SJSA1 (cell line): ENCODE data around the gene OR6C65. TPM values are rescaled to one million over a fixed set of nuclear protein-coding genes. Genes with fewer than 3 reads are reported as not detected.
"Not testable (repeated sequence)": the region's sequence is repeated elsewhere in the genome, so short reads cannot be mapped to it uniquely, and the experiment has no call there.

Experiments
- DNase-seq, 2 experiments: peaks; one replicate each; pipeline ENCODE4 v3.0.0-alpha.2; 2015 to 2020; ENCODE audit warnings: low spot score in 2 of 2, low read depth in 1 of 2
- H3K27ac ChIP-seq: fragments of 250-450 bp; sonication (Bioruptor Pico); 2 replicates; pipeline ENCODE4 v1.5.1; 2020; ENCODE audit warnings: mild to moderate bottlenecking, moderate library complexity
- H3K27me3 ChIP-seq: fragments of 250-450 bp; sonication (Bioruptor Pico); replicated peaks from 2 replicates; pipeline ENCODE4 v1.5.1; 2020; ENCODE audit warnings: mild to moderate bottlenecking, moderate library complexity
- H3K36me3 ChIP-seq: fragments of 250-450 bp; sonication (Bioruptor Pico); 2 replicates; pipeline ENCODE4 v1.5.1; 2020; ENCODE audit warnings: mild to moderate bottlenecking
- H3K4me1 ChIP-seq: fragments of 250-450 bp; sonication (Bioruptor Pico); replicated peaks from 2 replicates; pipeline ENCODE4 v1.6.1; 2021; ENCODE audit warnings: mild to moderate bottlenecking
- H3K4me3 ChIP-seq: fragments of 250-450 bp; sonication (Bioruptor Pico); 2 replicates; pipeline ENCODE4 v1.5.1; 2020; ENCODE audit warnings: mild to moderate bottlenecking
- H3K9me3 ChIP-seq: fragments of 250-450 bp; sonication (Bioruptor Pico); replicated peaks from 2 replicates; pipeline ENCODE4 v1.5.1; 2020; ENCODE audit warnings: mild to moderate bottlenecking
- total RNA-seq: library from RNA; depleted of rRNA; stranded (reverse); fragments of >200 nt; shearing (Covaris generic); gene quantifications from 2 replicates; pipeline ENCODE4 v1.2.3, GENCODE V29; 2014; rRNA removed

The OR6C65 gene
- total RNA-seq: not detected in 2 replicates

DNA sequence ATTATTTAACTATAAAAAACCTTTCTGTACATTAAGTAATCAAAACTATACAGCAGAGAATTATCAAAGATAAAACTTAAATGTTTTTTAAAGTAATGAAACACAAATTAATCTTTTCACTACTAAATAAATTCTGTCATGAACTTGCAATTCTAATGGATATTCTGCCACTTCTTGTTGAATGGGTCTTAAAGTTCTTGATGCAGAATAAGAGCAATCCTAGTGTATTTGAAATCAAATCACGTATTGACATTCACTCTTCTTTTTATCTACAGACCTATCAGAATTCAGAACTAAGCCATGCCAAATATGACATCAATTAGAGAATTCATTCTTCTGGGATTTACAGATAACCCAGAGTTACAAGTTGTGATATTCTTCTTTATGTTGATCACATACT, at the start of gene OR6C65:
Gene OR6C65 (plus strand): TSS at position 301 of the 400 bp plus-strand sequence. CDS start 0 bp downstream, at position 301.
- no peaks in the 10 kb centered on the region for H3K9me3 ChIP-seq
- no peaks in the 10 kb centered on the region for H3K4me1 ChIP-seq
- H3K27ac ChIP-seq: no peak within 1 kb of the TSS
- no peak for DNase-seq
- H3K36me3 ChIP-seq: no peaks in the 10 kb centered on the region
- H3K4me3 ChIP-seq: no peak within 1 kb of the TSS
- H3K27me3 ChIP-seq: no peaks in the 10 kb centered on the region

DNA sequence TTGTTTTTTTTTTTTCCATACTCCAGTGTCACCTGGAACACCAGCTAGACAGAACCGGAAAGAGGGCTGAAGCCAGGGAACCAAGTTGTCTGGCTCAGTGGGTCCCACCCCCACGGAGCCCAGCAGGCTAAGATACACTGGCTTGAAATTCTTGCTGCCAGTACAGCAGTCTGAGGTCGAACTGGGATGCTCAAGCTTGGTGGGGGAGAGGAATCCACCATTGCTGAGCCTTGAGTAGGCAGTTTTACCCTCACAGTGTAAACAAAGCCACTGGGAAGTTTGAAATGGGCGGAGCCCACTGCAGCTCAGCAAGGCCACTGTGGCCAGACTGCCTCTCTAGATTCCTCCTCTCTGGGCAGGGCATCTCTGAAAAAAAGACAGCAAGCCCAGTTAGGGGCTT, 45.0 kb upstream of the OR6C65 start:
- H3K27me3 ChIP-seq, H3K4me1 ChIP-seq, H3K36me3 ChIP-seq, H3K27ac ChIP-seq, DNase-seq, H3K4me3 ChIP-seq, H3K9me3 ChIP-seq: not testable (repeated sequence)

GRCh38 chr12:55362675-55363074, 37.7 kb upstream of the OR6C65 start, which contains the start of gene OR6C75:
Gene OR6C75 (plus strand): TSS chr12:55362975. CDS start chr12:55365111, 2,136 bp downstream.
- no peaks in the 10 kb centered on the region for H3K36me3 ChIP-seq
- H3K27me3 ChIP-seq: no peaks in the 10 kb centered on the region
- no peak for DNase-seq
- no peak within 1 kb of the TSS for H3K27ac ChIP-seq
- H3K4me3 ChIP-seq: no peak within 1 kb of the TSS
- no peaks in the 10 kb centered on the region for H3K9me3 ChIP-seq
- no peaks in the 10 kb centered on the region for H3K4me1 ChIP-seq

DNA sequence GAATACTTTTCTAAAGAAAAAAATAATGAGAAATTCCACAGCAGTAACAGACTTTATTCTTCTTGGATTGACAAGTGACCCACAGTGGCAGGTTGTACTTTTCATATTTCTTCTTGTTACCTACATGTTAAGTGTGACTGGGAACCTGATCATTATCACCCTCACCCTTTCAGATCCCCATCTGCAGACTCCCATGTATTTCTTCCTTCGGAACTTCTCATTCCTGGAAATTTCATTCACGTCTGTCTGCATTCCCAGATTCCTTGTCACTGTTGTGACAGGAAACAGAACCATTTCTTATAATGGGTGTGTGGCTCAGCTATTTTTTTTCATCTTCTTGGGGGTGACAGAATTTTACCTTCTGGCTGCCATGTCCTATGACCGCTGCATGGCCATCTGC, 35.2 kb upstream of the OR6C65 start:
- no peaks in the 10 kb centered on the region for H3K9me3 ChIP-seq
- H3K27me3 ChIP-seq: no peaks in the 10 kb centered on the region
- H3K36me3 ChIP-seq: no peaks in the 10 kb centered on the region
- DNase-seq: no peak
- no peaks in the 10 kb centered on the region for H3K4me1 ChIP-seq
- no peak overlapping the region for H3K4me3 ChIP-seq
- H3K27ac ChIP-seq: no peak overlapping the region

GRCh38 chr12:55372521-55372920, 27.8 kb upstream of the OR6C65 start:
- Histone ChIP-seq H3K9me3 (no peaks in the 10 kb centered on the region), H3K27ac (no peak overlapping the region), H3K36me3 (no peaks in the 10 kb centered on the region), H3K4me1 (no peaks in the 10 kb centered on the region), H3K4me3 (no peak overlapping the region), H3K27me3 (no peaks in the 10 kb centered on the region)
- no peak for DNase-seq

DNA sequence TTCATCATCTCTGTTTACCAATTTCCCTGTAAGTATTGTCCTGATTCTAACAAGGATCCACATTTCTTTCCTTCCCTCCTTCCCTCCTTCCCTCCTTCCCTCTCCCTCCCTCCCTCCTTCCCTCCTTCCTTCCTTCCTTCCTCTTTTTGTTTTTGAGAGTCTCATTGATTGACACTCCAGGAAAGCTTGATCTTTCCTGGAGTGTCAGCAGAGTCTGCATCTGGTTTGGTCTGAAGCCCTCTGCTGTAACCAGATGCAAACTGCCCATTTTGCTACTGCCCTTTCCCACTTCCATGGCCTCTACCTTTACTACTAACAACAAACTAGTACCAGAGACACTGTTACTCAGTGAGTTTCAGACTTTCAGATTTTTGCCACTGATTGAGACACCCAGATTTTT, 14.4 kb upstream of the OR6C65 start:
- Histone ChIP-seq H3K4me3 (no peak overlapping the region), H3K36me3 (no peaks in the 10 kb centered on the region), H3K27me3 (peaks cover under 1% of the 10 kb centered on the region; the same call in 1 of the 2 replicates), H3K9me3 (no peaks in the 10 kb centered on the region), H3K4me1 (no peaks in the 10 kb centered on the region), H3K27ac (no peak overlapping the region)
- DNase-seq: no peak

- Histone ChIP-seq H3K4me3 (no peak overlapping the region), H3K36me3 (no peaks in the 10 kb centered on the region), H3K9me3 (no peaks in the 10 kb centered on the region), H3K27ac (no peak overlapping the region), H3K27me3 (peaks cover 3% of the 10 kb centered on the region; the same call in 1 of the 2 replicates), H3K4me1 (no peaks in the 10 kb centered on the region)
- DNase-seq: no peak
Measured at GRCh38 chr12:55392032-55392795, 8.1 kb upstream of the OR6C65 start.

GRCh38 chr12:55396326-55396725, 4.0 kb upstream of the OR6C65 start:
- Histone ChIP-seq H3K27ac (no peak overlapping the region), H3K27me3 (no peaks in the 10 kb centered on the region), H3K9me3 (no peaks in the 10 kb centered on the region), H3K36me3 (no peaks in the 10 kb centered on the region), H3K4me3 (no peak overlapping the region), H3K4me1 (no peaks in the 10 kb centered on the region)
- DNase-seq: no peak

- Histone ChIP-seq H3K27ac (no peak overlapping the region), H3K4me1 (no peaks in the 10 kb centered on the region), H3K4me3 (no peak overlapping the region), H3K36me3 (no peaks in the 10 kb centered on the region), H3K9me3 (no peaks in the 10 kb centered on the region), H3K27me3 (no peaks in the 10 kb centered on the region)
- DNase-seq: no peak
Measured at GRCh38 chr12:55407866-55408265, 7.5 kb downstream of the OR6C65 start.

DNA sequence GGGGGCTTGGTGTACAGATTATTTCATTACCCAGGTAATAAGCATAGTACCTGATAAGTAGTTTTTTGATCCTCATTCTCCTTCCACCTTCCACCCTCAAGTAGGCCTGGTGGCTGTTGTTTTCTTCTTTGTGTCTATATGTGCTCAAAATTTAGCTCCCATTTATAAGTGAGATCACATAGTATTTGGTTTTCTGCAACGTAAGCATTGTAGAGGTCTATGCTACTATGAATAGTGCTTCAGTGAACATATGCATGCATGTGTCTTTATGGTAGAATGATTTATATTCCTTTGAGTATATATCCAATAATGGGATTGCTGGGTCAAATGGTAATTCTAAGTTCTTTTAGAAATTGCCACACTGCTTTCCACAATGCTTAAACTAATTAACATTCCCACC, 8.8 kb downstream of the OR6C65 start:
- not testable (repeated sequence) for H3K4me3 ChIP-seq, H3K36me3 ChIP-seq

DNA sequence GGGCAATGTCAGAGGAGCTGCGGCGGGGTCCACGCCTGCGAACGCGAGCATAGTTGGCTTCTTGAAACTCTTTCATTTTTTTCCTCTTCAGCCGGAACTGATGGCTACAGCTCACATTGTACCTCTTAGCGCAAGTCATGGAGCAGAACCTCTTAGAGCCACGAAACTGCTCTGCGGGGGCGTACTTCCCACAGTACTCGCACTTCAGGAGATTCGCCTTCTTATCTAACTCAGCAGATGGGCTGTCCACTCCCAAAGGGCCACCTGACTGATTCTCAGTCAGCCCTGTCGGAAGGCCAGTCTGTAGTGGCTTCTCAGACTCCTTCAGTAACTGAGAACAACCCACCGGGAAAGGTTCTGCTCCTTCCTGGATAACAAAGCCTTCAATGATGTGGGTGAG, 11.8 kb downstream of the OR6C65 start:
- not testable (repeated sequence) for H3K4me1 ChIP-seq, H3K9me3 ChIP-seq, H3K36me3 ChIP-seq, H3K27me3 ChIP-seq, H3K27ac ChIP-seq, H3K4me3 ChIP-seq, DNase-seq

More for the DNA sequence above, 8.8 kb downstream of the OR6C65 start:
- not testable (repeated sequence) for H3K4me1 ChIP-seq, H3K27ac ChIP-seq, H3K9me3 ChIP-seq, H3K27me3 ChIP-seq, DNase-seq

DNA sequence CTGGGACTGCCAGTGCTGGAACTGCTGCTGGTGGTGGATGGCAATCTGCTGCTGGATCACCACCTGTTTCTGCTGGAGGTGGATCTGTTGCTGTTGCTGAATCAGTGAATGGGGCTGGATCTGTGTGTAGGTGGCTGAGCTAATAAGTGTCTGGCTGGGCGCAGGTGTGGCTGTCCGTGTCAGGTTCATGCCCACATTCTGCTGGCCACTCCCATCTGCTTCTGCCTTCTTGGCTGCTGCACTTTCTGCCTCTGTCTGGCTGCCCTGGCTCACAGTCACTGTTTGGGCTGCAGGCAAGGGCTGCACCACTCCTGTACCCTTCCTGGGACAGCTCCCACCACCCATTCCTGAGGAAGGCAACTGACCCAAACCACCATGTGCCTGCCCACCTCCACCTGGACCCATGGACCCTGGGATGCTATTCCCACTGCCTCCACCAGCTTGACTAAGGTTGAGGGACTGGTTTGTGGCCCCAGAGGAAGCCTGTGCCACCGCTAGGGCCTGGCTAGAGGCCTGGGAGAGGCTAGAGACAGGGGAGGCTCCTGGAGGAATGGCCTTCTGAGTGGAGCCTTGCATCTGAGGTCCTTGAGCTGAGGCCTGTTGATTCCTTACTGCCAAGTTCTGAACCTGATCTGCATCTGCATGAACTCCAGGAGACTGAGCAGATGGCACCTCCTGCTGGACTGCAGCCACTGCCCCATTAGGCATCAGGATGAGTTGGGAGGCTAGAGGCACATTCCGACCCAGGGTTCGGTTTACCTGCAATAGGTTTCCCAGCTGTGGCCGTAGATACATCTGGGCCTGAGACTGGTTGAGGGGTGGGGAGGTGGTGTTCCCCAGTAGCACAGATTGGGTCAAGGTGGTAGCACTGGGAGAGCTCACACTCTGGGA, 13.4 kb downstream of the OR6C65 start:
- H3K36me3 ChIP-seq, H3K27me3 ChIP-seq, H3K27ac ChIP-seq, H3K4me1 ChIP-seq, DNase-seq, H3K9me3 ChIP-seq, H3K4me3 ChIP-seq: not testable (repeated sequence)

GRCh38 chr12:55414396-55414823, 14.1 kb downstream of the OR6C65 start:
- H3K36me3 ChIP-seq, H3K4me3 ChIP-seq, H3K27ac ChIP-seq, H3K9me3 ChIP-seq, H3K27me3 ChIP-seq, H3K4me1 ChIP-seq, DNase-seq: not testable (repeated sequence)

- not testable (repeated sequence) for H3K4me3 ChIP-seq, DNase-seq, H3K36me3 ChIP-seq, H3K27me3 ChIP-seq, H3K27ac ChIP-seq, H3K4me1 ChIP-seq, H3K9me3 ChIP-seq
Measured at GRCh38 chr12:55414889-55415288, 14.6 kb downstream of the OR6C65 start.
